HepG2 (cell line): ENCODE results near the gene UBTD2. TPM values are rescaled to one million over a fixed set of nuclear protein-coding genes. Genes with fewer than 3 reads are reported as not detected.

ENCODE experiments used
- ATAC-seq: fragments of 200-7000 bp; cut with Tn5 transposase; 3 replicates; pipeline ENCODE4 v1.9.1; 2020; ENCODE audit warnings: mild to moderate bottlenecking, moderate library complexity
- BruUV-seq: library from RNA; stranded (reverse); fragments of 400-500 nt; replicated peaks from 2 replicates; lab custom pipeline; 2021; lab: Mats Ljungman, UMichigan
- CTCF ChIA-PET: fragments of 300-600 bp; formaldehyde crosslinking; extraction: SDS; loops from one replicate; lab custom pipeline; 2021; ENCODE audit warnings: low total read pairs, inconsistent platforms, low intra/inter-chr PET ratio; lab: Yijun Ruan, JAX
- POLR2A ChIA-PET: fragments of 350-600 bp; sonication (Branson Sonifier 250); formaldehyde crosslinking; loops from one replicate; lab custom pipeline; 2020; ENCODE audit warnings: antibody characterized with exemption, inconsistent platforms; lab: Yijun Ruan, JAX
- DNase-seq: peaks from one replicate; pipeline ENCODE4 v3.0.0-alpha.2; 2015; ENCODE audit warnings: low spot score
- FAIRE-seq: peaks from 3 replicates; lab custom pipeline; 2011; peaks lifted over from hg19 to GRCh38; lab: Jason Lieb, UNC
- H2AFZ ChIP-seq: one replicate; pipeline ENCODE4 v1.6.1; 2011; ENCODE audit warnings: low read length, inconsistent platforms
- H3K27ac ChIP-seq: fragments of 300-600 bp; 3 replicates; pipeline ENCODE4 v1.8.0; 2011; ENCODE audit warnings: mixed run types, mild to moderate bottlenecking, mixed read lengths, low read length, inconsistent platforms; ENCODE audit not compliant: insufficient read depth; ENCODE audit errors: extremely low read length
- H3K27me3 ChIP-seq, 2 experiments: fragments of 200-600 bp in 1 of 2; 2 replicates in 1 of 2; 3 replicates in 1 of 2; pipeline versions ENCODE4 v1.6.0 to v1.8.0; 2011; ENCODE audit warnings: low read length in 2 of 2, mild to moderate bottlenecking in 2 of 2, moderate library complexity in 2 of 2, inconsistent platforms in 1 of 2; ENCODE audit not compliant: insufficient read depth in 2 of 2, control insufficient read depth in 1 of 2
- H3K36me3 ChIP-seq, 2 experiments: fragments of 200-600 bp in 1 of 2; replicated peaks in 1 of 2; 2 replicates in 1 of 2; 3 replicates in 1 of 2; pipeline versions ENCODE4 v1.5.1 to v1.8.0; 2011; ENCODE audit warnings: low read length in 2 of 2, inconsistent platforms in 1 of 2; ENCODE audit not compliant: insufficient read depth in 2 of 2, control insufficient read depth in 1 of 2
- H3K4me1 ChIP-seq: 2 replicates; pipeline ENCODE4 v1.5.1; 2012; ENCODE audit warnings: low read length, inconsistent platforms; ENCODE audit not compliant: insufficient read depth
- H3K4me2 ChIP-seq: 2 replicates; pipeline ENCODE4 v1.6.0; 2011; ENCODE audit warnings: low read depth, low read length, inconsistent platforms
- H3K4me3 ChIP-seq, 3 experiments: fragments of 200-600 bp in 1 of 3; sonication (generic), shearing (Covaris generic) in 1 of 3; replicated peaks in 1 of 3; 2 replicates each; pipeline ENCODE4 v1.5.1; 2011 to 2016; ENCODE audit warnings: low read length in 3 of 3, inconsistent platforms in 2 of 3, low read depth in 2 of 3, mild to moderate bottlenecking in 2 of 3, control low read depth in 1 of 3, mixed read lengths in 1 of 3; ENCODE audit not compliant: insufficient read depth in 1 of 3
- H3K79me2 ChIP-seq: one replicate; pipeline ENCODE4 v1.6.1; 2011; ENCODE audit warnings: low read length, inconsistent platforms; ENCODE audit not compliant: insufficient read depth
- H3K9ac ChIP-seq: 2 replicates; pipeline ENCODE4 v1.6.0; 2011; ENCODE audit warnings: mild to moderate bottlenecking, low read depth, low read length, inconsistent platforms; ENCODE audit not compliant: insufficient read depth
- H3K9me3 ChIP-seq: 2 replicates; pipeline ENCODE4 v1.5.1; 2012; ENCODE audit warnings: mild to moderate bottlenecking, low read length
- H4K20me1 ChIP-seq: 2 replicates; pipeline ENCODE4 v1.6.0; 2011; ENCODE audit warnings: inconsistent platforms, mild to moderate bottlenecking, low read length, moderate library complexity; ENCODE audit not compliant: insufficient read depth
- ELF1 ChIP-seq: sonication (generic); formaldehyde crosslinking; IDR thresholded peaks from 2 replicates; pipeline ENCODE4 v1.4.0; 2020; ENCODE audit warnings: missing genetic modification reagents
- ETV5 ChIP-seq: IDR thresholded peaks from 2 replicates; pipeline ENCODE4 v1.6.1; 2018; ENCODE audit warnings: missing biosample characterization, missing genetic modification reagents, inconsistent platforms, borderline replicate concordance
- GABPA ChIP-seq, 2 experiments: IDR thresholded peaks; 2 replicates each; pipeline ENCODE4 v1.6.1; 2011 to 2016; ENCODE audit warnings: low read depth in 2 of 2, low read length in 1 of 2, missing biosample characterization in 1 of 2, missing genetic modification characterization in 1 of 2
- KMT2B ChIP-seq: IDR thresholded peaks from 2 replicates; pipeline ENCODE4 v1.6.1; 2016; ENCODE audit warnings: missing genetic modification reagents, missing compliant biosample characterization
- MTF1 ChIP-seq: sonication (generic); formaldehyde crosslinking; IDR thresholded peaks from 2 replicates; pipeline ENCODE4 v1.5.0; 2020; ENCODE audit warnings: missing genetic modification reagents
- NKX3-1 ChIP-seq: sonication (generic); formaldehyde crosslinking; IDR thresholded peaks from 2 replicates; pipeline ENCODE4 v1.5.0; 2020; ENCODE audit warnings: missing genetic modification reagents
- RFXANK ChIP-seq: IDR thresholded peaks from 2 replicates; pipeline ENCODE4 v1.6.1; 2016
- SALL2 ChIP-seq: sonication (generic); formaldehyde crosslinking; IDR thresholded peaks from 2 replicates; pipeline ENCODE4 v1.8.1; 2023; ENCODE audit warnings: mild to moderate bottlenecking, missing genetic modification reagents, inconsistent platforms
- SP2 ChIP-seq: sonication (generic); formaldehyde crosslinking; IDR thresholded peaks from 2 replicates; pipeline ENCODE4 v1.5.1; 2020; ENCODE audit warnings: mild to moderate bottlenecking, missing genetic modification reagents
- TARDBP ChIP-seq: sonication (generic); formaldehyde crosslinking; IDR thresholded peaks from 2 replicates; pipeline ENCODE4 v1.8.0; 2022; ENCODE audit warnings: mild to moderate bottlenecking, missing genetic modification reagents
- TBX3 ChIP-seq: fragments of 450-650 bp; IDR thresholded peaks from 2 replicates; pipeline ENCODE4 v1.6.1; 2017; ENCODE audit warnings: antibody characterized with exemption, mild to moderate bottlenecking, inconsistent platforms, borderline replicate concordance
- ZNF263 ChIP-seq: sonication (generic); formaldehyde crosslinking; IDR thresholded peaks from 2 replicates; pipeline ENCODE4 v1.4.0; 2020; ENCODE audit warnings: missing genetic modification reagents
- ZNF687 ChIP-seq: sonication (generic); formaldehyde crosslinking; IDR thresholded peaks from 2 replicates; pipeline ENCODE4 v1.5.1; 2020; ENCODE audit warnings: mild to moderate bottlenecking, missing genetic modification reagents, moderate library complexity
- ZUFSP ChIP-seq: sonication (generic); formaldehyde crosslinking; IDR thresholded peaks from 2 replicates; pipeline ENCODE4 v1.9.0; 2021; ENCODE audit warnings: missing genetic modification reagents, mild to moderate bottlenecking, borderline replicate concordance
- WGBS: methylation state at CpG from one replicate; pipeline ENCODE4 v1.1.6; 2017; ENCODE audit warnings: low lambda C conversion rate; 5-methylcytosine and 5-hydroxymethylcytosine counted together
- in situ Hi-C: cut with HindIII; loops from 2 replicates; pipeline ENCODE4 v1.10.0; 2017; ENCODE audit warnings: low pct_unique_long_range_greater_than_20kb; ENCODE audit not compliant: extremely low pct_ligation_motif_present
- intact Hi-C: fragments of 100-400 bp; cut with micrococcal nuclease; formaldehyde crosslinking; loops from one replicate; pipeline ENCODE4 v1.10.0; 2022; ENCODE audit not compliant: unreplicated experiment
- polyA plus RNA-seq, 8 experiments: library from polyadenylated mRNA; depleted of rRNA in 3 of 8; stranded (reverse) in 7 of 8; unstranded in 1 of 8; fragments of >200 nt; fragmentation: Illumina TruSeq in 4 of 8; extraction: Trizol in 4 of 8; gene quantifications; 2 replicates each; pipeline versions ENCODE4 v1.2.1 to v1.2.3, GENCODE V29; 2011 to 2016; ENCODE audit warnings: low read depth in 4 of 8, missing spikeins in 1 of 8, mixed read lengths in 1 of 8; ENCODE audit not compliant: insufficient read depth in 1 of 8
- total RNA-seq, 5 experiments: library from RNA; depleted of rRNA; stranded (reverse); fragments of >200 nt; fragmentation: Illumina TruSeq; extraction: Trizol; gene quantifications; 2 replicates each; pipeline ENCODE4 v1.2.3, GENCODE V29; 2016; ENCODE audit warnings: low read depth in 1 of 5
- TF ChIP-seq, protein P1 (sequence below): sonication (generic); formaldehyde crosslinking; IDR thresholded peaks from 2 replicates; pipeline ENCODE4 v1.4.0; 2020; ENCODE audit warnings: mild to moderate bottlenecking, missing genetic modification reagents

Gene UBTD2
- total and polyA plus RNA-seq, 2 of the 13 experiments (the other 11 are each of a cell fraction or from before 2014, with no cell fraction given): 15.2 to 24.1 TPM

DNA sequence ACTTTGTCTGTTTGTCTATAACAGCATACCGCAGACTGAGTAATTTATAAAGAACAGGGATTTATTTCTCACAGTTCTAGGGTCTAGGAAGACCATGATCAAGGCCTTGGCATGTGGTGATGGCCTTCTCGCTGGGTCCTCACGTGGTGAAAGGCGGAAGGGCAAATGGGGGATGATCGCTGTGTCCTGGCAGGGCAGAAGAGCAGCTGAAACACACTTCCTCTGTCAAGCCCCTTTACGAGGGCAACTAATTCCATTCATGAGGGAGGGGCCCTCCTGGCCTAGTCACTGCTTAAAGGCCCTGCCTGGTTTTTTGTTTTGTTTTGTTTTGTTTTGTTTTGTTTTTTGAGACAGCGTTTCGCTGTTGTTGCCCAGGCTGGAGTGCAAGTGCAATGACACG is 41.9 kb upstream of the UBTD2 start (continued):
- TF ChIP-seq ZNF687 (CRISPR knock-in tag): no peak
- no peak for TF ChIP-seq ZUFSP (CRISPR knock-in tag)
- no peak for TF ChIP-seq KMT2B (CRISPR knock-in tag)
- TF ChIP-seq NKX3-1: no peak

DNA sequence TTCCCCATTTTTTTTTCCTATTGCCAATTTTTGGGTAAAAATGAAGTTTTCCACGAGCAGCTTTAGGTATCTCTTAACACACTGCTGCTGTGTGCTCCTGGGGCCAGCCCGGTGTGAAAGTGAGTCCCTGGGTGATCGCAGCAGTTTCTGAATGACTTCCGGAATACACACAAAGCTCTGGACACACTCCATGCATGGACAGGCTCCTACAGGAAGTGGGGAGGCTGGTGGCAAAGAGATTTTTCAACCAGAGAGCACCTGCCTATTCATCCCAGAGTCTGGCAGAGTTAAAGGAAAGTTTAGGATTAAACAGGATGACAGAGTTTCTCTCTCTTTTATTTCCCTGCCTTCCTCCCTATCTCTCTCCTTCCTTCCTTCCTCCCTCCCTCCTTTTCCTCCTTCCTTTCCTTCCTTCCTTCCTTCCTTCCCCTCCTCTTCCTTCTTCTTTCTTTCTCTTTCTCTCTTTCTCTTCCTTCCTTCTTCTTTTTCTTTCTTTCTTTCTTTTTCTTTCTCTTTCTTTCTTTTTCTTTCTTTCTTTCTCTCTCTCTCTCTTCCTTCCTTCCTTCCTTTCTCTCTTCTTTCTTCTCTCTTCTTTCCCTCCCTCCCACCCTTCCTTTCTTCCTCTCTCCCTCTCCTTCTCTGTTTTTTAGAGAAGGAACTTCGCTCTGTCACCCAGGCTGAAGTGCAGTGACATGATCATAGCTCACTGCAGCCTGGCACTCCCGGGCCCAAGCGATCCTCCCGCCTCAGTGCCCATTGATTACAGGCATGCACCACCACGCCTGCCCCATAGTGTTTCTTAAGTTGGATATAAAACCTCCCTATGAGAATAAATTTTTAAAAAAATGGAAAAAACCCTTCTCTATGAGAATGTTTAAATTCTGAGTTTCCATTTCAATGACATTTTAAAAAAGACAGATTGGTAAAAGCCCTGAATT is 38.7 kb upstream of the UBTD2 start:
- WGBS: 37% methylated on average over 9 of the region's 9 CpGs
- ATAC-seq (peak; percentile 82), DNase-seq (peak; percentile 15), FAIRE-seq (no peak)
- Histone ChIP-seq H3K27me3 (no peaks in the 10 kb centered on the region), H3K4me3 (peak overlapping the region in 1 of 3 experiments; percentile 15; a peak in 1 of 6 replicates), H4K20me1 (no peaks in the 10 kb centered on the region), H3K4me1 (0 out of 2 replicates have a peak, but pooled peaks cover 8% of the 10 kb centered on the region), H3K27ac (no peak overlapping the region), H2AFZ (peak overlapping the region; percentile 62), H3K4me2 (peak overlapping the region; percentile 41), H3K9me3 (no peaks in the 10 kb centered on the region), H3K79me2 (no peaks in the 10 kb centered on the region), H3K9ac (0 out of 2 replicates have a peak overlapping the region, but pooled peaks have one; percentile 22), H3K36me3 (no peaks in the 10 kb centered on the region)
- intact Hi-C loops (loop anchor here (10.0 kb wide), 1 partner anchor 363 kb away; no protein-coding TSS in a partner anchor), in situ Hi-C loops (no loop called here)
- ChIA-PET CTCF (no interaction called here), POLR2A (no interaction called here)
- BruUV-seq: no TSS peak
- TF ChIP-seq ZNF263 (CRISPR knock-in tag) (0 out of 2 replicates have a peak, but pooled peaks have one; percentile 15), MTF1 (CRISPR knock-in tag) (no peak), SP2 (no peak), TARDBP (CRISPR knock-in tag) (no peak), ELF1 (CRISPR knock-in tag) (peak; percentile 58), SALL2 (CRISPR knock-in tag) (no peak), GABPA (IDR thresholded peaks at IDR 0.05; ENCODE audit: low read depth, low read length) (no peak), GABPA (CRISPR knock-in tag; IDR thresholded peaks at IDR 0.05; ENCODE audit: low read depth) (peak; percentile 74), TBX3 (no peak), RFXANK (CRISPR knock-in tag) (no peak), ETV5 (CRISPR knock-in tag) (peak; percentile 53; the same call in 1 of the 2 replicates)
- TF ChIP-seq, protein P1, sequence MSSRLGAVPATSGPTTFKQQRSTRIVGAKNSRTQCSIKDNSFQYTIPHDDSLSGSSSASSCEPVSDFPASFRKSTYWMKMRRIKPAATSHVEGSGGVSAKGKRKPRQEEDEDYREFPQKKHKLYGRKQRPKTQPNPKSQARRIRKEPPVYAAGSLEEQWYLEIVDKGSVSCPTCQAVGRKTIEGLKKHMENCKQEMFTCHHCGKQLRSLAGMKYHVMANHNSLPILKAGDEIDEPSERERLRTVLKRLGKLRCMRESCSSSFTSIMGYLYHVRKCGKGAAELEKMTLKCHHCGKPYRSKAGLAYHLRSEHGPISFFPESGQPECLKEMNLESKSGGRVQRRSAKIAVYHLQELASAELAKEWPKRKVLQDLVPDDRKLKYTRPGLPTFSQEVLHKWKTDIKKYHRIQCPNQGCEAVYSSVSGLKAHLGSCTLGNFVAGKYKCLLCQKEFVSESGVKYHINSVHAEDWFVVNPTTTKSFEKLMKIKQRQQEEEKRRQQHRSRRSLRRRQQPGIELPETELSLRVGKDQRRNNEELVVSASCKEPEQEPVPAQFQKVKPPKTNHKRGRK: peak; percentile 79; the same call in 1 of the 2 replicates
